ENCODE data around the gene ENTPD5.
A peak's percentile ranks its signal among the peaks of the same experiment; 100 is the strongest.

ENTPD5 gene

GRCh38 chr14:74048281-74048680 lies 29.2 kb upstream of the ENTPD5 start:
- no peak for TF ChIP-seq CTCF (IDR thresholded peaks at IDR 0.05; ENCODE audit: low read depth, low read length, missing control alignments)
- no peak for DNase-seq (ENCODE audit: extremely low read depth, low read depth)
- no peak overlapping the region for H3K4me3 ChIP-seq (replicated peaks; ENCODE audit: low read depth, low read length)

- no peak for TF ChIP-seq CTCF (IDR thresholded peaks at IDR 0.05; ENCODE audit: low read depth, low read length, missing control alignments)
- no peak for DNase-seq (ENCODE audit: extremely low read depth, low read depth)
Measured at GRCh38 chr14:74045522-74045921, 26.4 kb upstream of the ENTPD5 start.

GRCh38 chr14:74042296-74042695 lies 23.2 kb upstream of the ENTPD5 start:
- TF ChIP-seq CTCF (IDR thresholded peaks at IDR 0.05; ENCODE audit: low read depth, low read length, missing control alignments) = no peak
- no peak overlapping the region for H3K4me3 ChIP-seq (replicated peaks; ENCODE audit: low read depth, low read length)
- DNase-seq (ENCODE audit: extremely low read depth, low read depth) = no peak

More at GRCh38 chr14:74045522-74045921, 26.4 kb upstream of the ENTPD5 start:
- H3K4me3 ChIP-seq (replicated peaks; ENCODE audit: low read depth, low read length) = no peak overlapping the region

- DNase-seq (ENCODE audit: extremely low read depth, low read depth) = no peak
- no peak overlapping the region for H3K4me3 ChIP-seq (replicated peaks; ENCODE audit: low read depth, low read length)
- peak; percentile 51 for TF ChIP-seq CTCF (IDR thresholded peaks at IDR 0.05; ENCODE audit: low read depth, low read length, missing control alignments)
Measured at GRCh38 chr14:74038020-74038859, 19.2 kb upstream of the ENTPD5 start.

GRCh38 chr14:74035556-74035955 lies 16.5 kb upstream of the ENTPD5 start:
- no peak for DNase-seq (ENCODE audit: extremely low read depth, low read depth)
- no peak for TF ChIP-seq CTCF (IDR thresholded peaks at IDR 0.05; ENCODE audit: low read depth, low read length, missing control alignments)
- no peak overlapping the region for H3K4me3 ChIP-seq (replicated peaks; ENCODE audit: low read depth, low read length)

- no peak for TF ChIP-seq CTCF (IDR thresholded peaks at IDR 0.05; ENCODE audit: low read depth, low read length, missing control alignments)
- H3K4me3 ChIP-seq (replicated peaks; ENCODE audit: low read depth, low read length) = no peak overlapping the region
- DNase-seq (ENCODE audit: extremely low read depth, low read depth) = no peak
Measured at GRCh38 chr14:74034572-74034971, 15.5 kb upstream of the ENTPD5 start.
